T47D (cell line): ENCODE measurements around the gene HIVEP3.

Experiments
- DNase-seq, 2 experiments: peaks; one replicate each; pipeline versions ENCODE4 v3.0.0 to v3.0.0-alpha.2; 2011 to 2012; ENCODE audit warnings: low read depth in 1 of 2, low spot score in 1 of 2
- JUND ChIP-seq: IDR thresholded peaks from 2 replicates; pipeline ENCODE4 v1.6.1; 2012; ENCODE audit warnings: low read depth
- in situ Hi-C: cut with HindIII; loops from 2 replicates; pipeline ENCODE4 v1.10.0; 2016; ENCODE audit warnings: low sequenced_read_pairs, low pct_unique_long_range_greater_than_20kb

The HIVEP3 gene

GRCh38 chr1:41711581-41711980 lies 207.1 kb downstream of the HIVEP3 start:
- in situ Hi-C loops = no loop called here
- no peak for TF ChIP-seq JUND
- DNase-seq = no peak

GRCh38 chr1:41710980-41711379 lies 207.7 kb downstream of the HIVEP3 start:
- no peak for TF ChIP-seq JUND
- no peak for DNase-seq
- in situ Hi-C loops = no loop called here

- no peak for TF ChIP-seq JUND
- in situ Hi-C loops = no loop called here
- DNase-seq = no peak
These were observed 208.8 kb downstream of the HIVEP3 start for GRCh38 chr1:41709873-41710272.

- in situ Hi-C loops = no loop called here
- no peak for DNase-seq
- no peak for TF ChIP-seq JUND
These were observed 209.4 kb downstream of the HIVEP3 start for GRCh38 chr1:41709331-41709730.

- TF ChIP-seq JUND = no peak
- in situ Hi-C loops = no loop called here
- no peak for DNase-seq
These were observed 210.4 kb downstream of the HIVEP3 start for GRCh38 chr1:41708332-41708731.

GRCh38 chr1:41707793-41708192 lies 210.9 kb downstream of the HIVEP3 start:
- in situ Hi-C loops = no loop called here
- DNase-seq = no peak
- no peak for TF ChIP-seq JUND

- no peak for TF ChIP-seq JUND
- DNase-seq = no peak
- in situ Hi-C loops = no loop called here
These were observed 212.9 kb downstream of the HIVEP3 start for GRCh38 chr1:41705798-41706197.

GRCh38 chr1:41704196-41704595 lies 214.5 kb downstream of the HIVEP3 start:
- TF ChIP-seq JUND = no peak
- no peak for DNase-seq
- in situ Hi-C loops = no loop called here

- in situ Hi-C loops = no loop called here
- TF ChIP-seq JUND = no peak
- DNase-seq = no peak
These were observed 216.0 kb downstream of the HIVEP3 start for GRCh38 chr1:41702771-41703170.

- in situ Hi-C loops = no loop called here
- no peak for DNase-seq
- TF ChIP-seq JUND = no peak
These were observed 217.7 kb downstream of the HIVEP3 start for GRCh38 chr1:41700986-41701535.

- TF ChIP-seq JUND = no peak
- DNase-seq = no peak
- in situ Hi-C loops = no loop called here
These were observed 218.1 kb downstream of the HIVEP3 start for GRCh38 chr1:41700581-41700980.

- no peak for DNase-seq
- in situ Hi-C loops = no loop called here
- no peak for TF ChIP-seq JUND
These were observed 218.9 kb downstream of the HIVEP3 start for GRCh38 chr1:41699861-41700248.

- in situ Hi-C loops = no loop called here
- no peak for DNase-seq
- no peak for TF ChIP-seq JUND
These were observed 219.5 kb downstream of the HIVEP3 start for GRCh38 chr1:41698916-41699860.
